Hematopoietic multipotent progenitor cell treated with erythropoietin and hydrocortisone succinate and interleukin-3 and kit ligand, for 8 days (in vitro differentiated cells): ENCODE data around the gene RC3H1.
"Not testable (repeated sequence)": the region's sequence is repeated elsewhere in the genome, so short reads cannot be mapped to it uniquely, and the experiment has no call there.

ENCODE experiments used
- DNase-seq: peaks from one replicate; pipeline ENCODE4 v3.0.0-alpha.2; 2015

RC3H1 gene, protein sequence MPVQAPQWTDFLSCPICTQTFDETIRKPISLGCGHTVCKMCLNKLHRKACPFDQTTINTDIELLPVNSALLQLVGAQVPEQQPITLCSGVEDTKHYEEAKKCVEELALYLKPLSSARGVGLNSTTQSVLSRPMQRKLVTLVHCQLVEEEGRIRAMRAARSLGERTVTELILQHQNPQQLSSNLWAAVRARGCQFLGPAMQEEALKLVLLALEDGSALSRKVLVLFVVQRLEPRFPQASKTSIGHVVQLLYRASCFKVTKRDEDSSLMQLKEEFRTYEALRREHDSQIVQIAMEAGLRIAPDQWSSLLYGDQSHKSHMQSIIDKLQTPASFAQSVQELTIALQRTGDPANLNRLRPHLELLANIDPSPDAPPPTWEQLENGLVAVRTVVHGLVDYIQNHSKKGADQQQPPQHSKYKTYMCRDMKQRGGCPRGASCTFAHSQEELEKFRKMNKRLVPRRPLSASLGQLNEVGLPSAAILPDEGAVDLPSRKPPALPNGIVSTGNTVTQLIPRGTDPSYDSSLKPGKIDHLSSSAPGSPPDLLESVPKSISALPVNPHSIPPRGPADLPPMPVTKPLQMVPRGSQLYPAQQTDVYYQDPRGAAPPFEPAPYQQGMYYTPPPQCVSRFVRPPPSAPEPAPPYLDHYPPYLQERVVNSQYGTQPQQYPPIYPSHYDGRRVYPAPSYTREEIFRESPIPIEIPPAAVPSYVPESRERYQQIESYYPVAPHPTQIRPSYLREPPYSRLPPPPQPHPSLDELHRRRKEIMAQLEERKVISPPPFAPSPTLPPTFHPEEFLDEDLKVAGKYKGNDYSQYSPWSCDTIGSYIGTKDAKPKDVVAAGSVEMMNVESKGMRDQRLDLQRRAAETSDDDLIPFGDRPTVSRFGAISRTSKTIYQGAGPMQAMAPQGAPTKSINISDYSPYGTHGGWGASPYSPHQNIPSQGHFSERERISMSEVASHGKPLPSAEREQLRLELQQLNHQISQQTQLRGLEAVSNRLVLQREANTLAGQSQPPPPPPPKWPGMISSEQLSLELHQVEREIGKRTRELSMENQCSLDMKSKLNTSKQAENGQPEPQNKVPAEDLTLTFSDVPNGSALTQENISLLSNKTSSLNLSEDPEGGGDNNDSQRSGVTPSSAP

DNA sequence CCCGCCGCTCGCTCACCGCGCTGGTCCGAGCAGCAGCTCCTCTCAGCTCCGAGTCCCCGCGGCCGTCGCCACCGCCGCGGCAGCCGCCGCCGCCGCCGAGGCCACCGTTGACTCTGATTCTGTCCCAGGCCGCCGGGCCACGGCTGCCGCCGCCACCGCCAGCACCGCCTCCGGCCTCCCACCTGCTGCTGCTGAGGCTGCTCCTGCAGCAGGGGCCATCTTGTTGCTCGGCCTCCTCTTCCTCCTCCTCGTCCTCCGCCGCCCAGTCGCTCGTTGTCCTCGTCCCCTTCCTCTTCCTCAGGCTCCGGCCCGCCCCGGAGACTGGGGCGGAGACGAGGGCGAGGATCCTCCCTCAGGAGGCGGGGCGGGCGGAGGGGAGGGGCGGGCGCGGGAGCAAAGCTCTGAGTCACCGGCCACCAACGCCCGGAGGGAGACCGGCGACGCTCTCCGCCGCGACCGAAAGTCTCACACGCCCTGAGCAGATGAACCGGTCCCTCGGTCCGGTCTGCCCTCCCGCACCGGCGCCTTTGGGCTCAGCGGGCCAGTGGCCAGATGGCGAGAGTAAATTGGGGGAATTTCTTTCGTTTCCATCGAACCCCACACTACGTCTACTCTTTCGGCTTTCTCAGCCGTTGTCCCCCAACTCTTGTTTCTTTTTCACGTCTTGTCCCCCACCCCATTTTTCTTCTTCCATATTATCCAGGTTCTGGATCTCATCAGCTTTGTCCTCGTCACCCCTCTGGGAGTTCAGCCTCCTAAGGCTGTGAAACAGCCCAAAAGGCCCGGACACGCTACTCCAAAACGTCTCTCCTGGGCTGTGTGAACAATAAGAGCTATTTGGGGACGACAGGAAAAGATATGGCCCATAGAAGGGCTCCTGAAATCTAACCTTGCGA, at the start of gene RC3H1:
Gene RC3H1 (minus strand): TSS at position 278 of the 896 bp plus-strand sequence. CDS start 29,372 bp downstream, outside the sequence.
- peak; percentile 90 for DNase-seq

DNA sequence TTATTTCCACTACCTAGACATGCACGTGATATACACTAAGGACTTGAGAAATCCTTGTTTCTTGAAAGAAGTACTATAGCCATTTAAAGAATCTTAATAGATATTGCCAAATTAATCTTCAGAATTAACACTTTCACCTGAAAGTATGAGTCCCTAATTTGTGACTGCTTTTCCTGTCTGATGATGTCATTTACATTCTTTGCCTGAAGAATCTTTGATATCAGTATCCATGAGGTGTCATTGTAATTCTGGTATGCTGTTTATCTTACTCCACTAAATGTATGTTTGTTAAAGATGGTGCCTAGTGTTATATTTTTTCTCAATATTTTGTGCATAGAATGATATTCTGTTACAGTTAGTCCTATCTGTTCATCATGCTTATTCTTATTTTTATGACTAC, 48.5 kb upstream of the RC3H1 start:
- no peak for DNase-seq

DNA sequence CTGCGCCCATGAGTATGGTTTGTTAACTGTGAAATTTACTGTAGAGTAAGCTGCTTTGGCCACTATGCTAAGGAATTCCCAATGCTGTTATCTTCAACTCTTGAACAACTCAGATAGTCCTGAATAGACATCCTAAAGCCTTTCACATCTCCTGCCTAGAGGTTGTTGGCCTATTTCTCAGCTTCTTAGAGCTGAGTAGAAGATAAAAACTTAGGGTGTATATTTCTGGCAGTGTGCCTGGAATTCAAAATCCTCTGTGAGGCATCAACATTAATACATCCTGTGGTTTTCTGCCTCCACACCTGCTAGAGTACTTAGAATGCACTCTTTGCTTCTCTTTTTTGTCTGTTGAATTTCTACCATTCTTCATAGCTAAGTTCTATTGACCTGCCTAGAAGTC, 45.8 kb upstream of the RC3H1 start:
- peak; percentile 71 for DNase-seq

DNA sequence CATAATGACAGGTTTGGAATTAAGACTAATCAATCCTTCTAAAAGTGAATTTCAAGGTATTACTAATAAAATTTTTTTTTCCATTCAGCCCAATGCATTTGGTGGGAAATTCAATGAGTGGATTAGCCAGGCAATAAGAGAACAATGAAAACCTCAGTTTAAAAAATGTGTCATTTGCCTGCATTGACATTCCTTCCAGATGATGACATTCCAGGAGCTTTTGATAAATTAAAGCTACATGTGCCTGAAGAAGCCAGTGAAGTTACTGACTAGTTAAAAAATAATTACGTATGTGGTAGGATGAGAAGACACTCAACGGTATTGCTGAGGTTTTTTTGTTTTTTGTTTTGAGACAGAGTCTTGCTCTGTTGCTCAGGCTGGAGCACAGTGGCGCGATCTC, 37.9 kb upstream of the RC3H1 start:
- no peak for DNase-seq

DNA sequence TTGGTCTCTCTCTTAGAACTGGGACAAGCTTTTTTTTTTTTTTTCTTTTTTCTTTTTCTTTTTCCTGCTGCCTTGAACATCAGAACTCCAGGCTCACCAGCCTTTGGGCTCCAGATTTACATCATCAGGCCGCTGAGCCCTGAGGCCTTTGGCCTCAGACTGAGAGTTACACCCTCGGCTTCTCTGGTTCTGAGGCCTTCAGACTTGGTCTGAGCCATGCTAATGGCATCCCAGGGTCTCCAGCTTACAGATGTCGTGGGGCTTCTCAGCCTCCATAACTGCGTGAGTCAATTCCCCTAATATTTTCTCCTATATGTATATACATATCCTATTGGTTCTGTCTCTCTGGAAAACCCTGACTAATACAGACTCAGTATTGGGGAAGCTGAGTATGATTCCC, 36.5 kb upstream of the RC3H1 start:
- no peak for DNase-seq

DNA sequence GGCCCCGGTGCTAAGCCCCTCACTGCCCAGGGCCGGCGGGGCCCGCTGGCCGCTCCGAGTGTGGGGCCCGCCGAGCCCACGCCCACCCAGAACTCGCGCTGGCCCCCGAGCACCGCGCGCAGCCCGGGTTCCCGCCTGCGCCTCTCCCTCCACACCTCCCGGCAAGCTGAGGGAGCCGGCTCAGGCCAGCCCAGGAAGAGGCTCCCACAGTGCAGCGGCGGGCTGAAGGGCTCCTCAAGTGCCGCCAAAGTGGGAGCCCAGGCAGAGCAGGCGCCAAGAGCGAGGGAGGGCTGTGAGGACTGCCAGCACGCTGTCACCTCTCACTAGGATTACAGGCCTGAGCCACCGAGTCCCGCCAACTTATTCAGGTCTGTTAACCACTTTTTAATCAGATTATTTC, 34.5 kb upstream of the RC3H1 start:
- not testable (repeated sequence) for DNase-seq

DNA sequence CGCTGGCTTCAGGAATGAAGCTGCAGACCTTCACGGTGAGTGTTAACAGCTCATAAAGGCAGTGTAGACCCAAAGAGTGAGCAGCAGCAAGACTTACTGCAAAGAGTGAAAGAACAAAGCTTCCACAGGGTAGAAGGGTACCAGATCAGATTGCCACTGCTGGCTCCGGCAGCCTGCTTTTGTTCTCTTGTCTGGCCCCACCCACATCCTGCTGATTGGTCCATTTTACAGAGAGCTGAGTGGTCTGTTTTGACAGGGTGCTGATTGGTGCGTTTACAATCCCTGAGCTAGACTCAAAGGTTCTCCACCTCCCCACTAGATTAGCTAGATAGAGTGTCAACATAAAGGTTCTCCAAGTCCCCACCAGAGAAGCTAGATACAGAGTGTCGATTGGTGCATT, 33.6 kb upstream of the RC3H1 start:
- not testable (repeated sequence) for DNase-seq

DNA sequence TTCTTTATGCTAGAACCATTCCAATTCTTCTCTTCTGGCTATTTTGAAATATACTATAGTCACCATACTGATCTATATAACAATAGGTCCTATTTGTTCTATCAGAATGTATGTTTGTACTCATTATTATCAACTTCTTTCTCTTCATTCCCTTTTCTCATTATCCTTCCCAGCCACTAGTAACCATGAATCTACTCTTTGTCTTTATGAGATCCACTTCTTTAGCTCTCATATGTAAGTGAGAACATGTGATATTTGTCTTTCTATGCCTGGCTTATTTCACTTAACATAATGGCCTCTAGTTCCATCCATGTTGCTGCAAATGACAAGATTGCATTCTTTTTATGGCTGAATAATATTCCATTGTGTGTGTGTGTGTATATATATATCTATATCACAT, 31.7 kb upstream of the RC3H1 start:
- DNase-seq: no peak

DNA sequence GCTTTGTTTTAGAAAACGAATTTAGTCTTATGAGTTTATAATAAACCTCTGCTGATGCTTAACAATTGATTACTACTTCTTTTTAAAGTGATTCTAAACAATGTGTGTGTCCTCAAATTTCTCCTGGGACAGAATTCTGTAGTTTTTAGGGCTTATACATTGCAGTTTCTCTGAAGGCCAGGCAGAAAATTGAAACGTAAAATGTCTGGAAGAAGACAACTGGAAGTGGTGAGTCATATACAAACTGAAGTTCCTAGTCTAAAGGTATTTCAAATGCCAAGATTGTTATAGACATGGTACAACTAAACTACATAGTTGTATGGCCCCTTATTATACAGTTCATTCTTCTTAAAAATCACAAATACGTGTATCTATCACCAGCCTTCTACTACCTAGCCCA, 30.5 kb upstream of the RC3H1 start:
- DNase-seq: no peak

DNA sequence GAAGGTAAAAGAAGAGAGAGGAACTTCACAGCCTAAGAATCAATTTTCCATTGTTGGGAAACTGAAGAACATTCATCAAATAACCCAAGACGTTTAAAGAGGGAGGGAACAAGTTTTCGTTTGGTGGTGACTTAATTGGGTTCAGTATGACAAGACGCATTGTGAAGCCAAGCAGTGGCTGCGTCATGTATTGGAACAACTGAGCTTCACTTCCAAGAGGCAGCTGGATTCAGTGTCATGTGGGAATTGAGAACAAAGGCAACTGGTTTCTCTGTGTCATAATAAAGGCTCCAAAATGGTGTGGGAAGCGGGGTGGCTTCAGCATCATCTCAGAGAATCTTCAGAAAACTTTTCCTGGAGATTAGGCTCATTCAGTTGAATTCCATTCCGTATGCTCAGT, 29.8 kb upstream of the RC3H1 start:
- DNase-seq: no peak

DNA sequence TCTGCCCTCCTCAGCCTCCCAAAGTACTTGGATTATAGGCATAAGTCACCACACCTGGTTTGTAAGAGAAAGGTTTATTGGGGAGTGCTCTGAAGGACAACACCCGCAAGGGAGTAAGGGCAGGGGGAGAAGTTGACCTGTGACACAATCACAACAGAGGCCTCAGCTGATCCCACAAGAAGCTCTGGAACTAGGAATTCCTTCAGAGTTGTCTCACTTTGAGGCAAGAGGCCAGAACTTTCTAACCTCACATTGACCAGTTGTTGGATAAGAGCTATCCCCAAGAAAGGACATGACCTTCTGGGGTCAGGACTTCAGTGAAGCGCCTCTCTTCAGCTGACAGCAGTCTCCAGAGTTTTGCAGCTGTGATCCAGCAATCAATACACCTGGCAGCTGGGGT, 27.4 kb upstream of the RC3H1 start:
- no peak for DNase-seq

DNA sequence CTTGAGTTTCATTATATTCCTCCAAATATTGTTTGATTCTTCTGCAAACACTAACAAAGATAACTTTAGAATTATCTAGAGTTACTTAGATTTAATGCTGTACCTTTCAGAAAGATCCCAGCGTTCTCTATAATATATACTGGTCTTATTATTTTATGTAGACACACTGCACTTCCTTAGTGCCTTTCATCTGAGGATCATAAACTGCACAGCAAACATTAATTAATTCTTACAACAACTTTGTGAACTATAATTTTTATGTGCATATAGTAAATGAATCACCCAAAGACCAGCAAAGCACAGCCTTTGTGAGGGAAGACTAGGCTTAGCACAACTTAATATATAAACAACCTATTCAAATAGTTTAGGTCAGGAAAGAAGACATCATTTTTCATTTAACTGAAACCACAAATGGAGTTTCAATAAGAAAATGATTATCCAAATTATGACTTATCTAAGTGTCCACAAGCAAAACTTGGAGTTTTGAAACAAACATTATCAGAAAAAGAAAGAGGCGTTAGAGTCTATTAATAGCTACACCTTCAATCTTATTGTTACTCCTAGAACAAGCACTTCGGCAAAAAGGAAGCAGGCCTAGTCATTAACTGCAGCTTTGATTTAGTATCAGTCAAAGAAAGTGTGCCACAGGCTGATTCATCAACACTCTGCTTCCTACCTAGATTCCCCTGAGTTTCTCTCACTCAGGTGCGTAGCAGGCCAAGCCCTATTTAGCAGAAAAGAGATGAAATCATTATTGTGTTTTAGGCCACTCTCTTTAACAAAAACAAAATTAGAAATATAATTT, 22.5 kb upstream of the RC3H1 start:
- no peak for DNase-seq

DNA sequence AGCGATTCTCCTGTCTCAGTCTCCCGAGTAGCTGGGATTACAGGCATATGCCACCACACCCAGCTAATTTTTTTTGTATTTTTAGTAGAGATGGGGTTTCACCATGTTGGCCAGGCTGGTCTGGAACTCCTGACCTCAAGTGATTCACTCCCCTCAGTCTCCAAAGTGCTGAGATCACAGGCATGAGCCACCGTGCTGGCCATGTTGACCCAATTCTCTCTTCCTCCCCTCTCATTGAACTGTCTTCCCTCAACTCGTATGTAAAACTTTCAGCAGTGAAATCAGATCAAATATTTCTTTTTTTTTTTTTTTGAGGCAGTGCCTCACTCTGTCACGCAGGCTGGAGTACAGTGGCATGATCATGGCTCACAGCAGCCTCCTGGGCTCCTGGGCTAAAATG, 20.4 kb upstream of the RC3H1 start:
- DNase-seq: not testable (repeated sequence)

DNA sequence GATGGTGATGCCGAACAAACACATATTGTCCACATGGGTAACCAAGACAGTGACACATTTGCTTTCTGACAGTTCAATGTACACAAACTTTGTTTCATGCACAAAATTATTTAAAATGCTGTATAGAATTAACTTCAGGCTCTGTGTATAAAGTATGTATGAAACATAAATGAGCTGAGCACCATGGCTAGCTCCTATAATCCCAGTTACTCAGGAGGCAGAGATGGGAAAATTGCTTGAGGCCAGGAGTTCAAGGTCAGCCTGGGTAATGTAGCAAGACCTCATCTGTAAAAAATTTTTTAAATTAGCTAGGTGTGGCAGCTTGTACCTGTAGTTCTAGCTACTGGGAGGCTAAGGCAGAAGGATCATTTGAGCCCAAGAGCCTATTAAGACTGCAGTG, 19.2 kb upstream of the RC3H1 start:
- no peak for DNase-seq

DNA sequence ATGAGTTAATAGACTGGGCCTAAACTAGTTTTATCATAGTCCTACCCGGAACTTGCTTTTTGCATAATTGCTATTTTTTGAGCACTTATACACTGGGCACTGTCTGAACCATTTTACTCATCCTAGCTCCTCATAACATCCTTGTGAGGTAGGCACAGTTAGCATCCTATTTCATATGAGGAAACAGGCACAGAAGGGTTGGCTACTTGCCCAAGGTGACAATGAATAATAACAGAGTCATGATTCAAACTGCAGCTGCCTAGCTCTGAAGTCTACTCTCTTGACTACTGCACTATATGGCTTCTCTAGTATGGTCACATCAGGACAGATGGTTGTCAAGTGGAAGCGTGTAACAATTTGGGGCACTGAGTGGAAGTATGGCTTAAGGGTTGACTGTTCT, 18.2 kb upstream of the RC3H1 start:
- DNase-seq: no peak

DNA sequence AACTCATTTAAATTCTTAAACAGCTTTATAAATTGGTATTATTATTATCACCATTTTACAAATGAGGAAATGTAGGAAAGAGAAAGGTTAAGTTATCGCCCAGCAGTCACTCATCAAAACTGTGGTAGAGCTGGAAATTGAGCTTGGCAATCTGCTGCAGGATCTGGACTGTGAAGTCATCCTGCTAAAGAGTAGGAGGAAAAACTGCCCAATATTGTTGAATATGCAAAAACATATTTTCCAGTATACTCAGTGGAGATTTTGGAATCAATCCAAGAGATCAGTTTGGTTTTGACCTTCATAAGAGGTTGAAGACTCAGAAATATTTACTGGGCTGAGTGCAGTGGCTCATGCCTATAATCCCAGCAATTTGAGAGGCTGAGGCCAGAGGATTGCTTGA, 16.9 kb upstream of the RC3H1 start:
- no peak for DNase-seq

DNA sequence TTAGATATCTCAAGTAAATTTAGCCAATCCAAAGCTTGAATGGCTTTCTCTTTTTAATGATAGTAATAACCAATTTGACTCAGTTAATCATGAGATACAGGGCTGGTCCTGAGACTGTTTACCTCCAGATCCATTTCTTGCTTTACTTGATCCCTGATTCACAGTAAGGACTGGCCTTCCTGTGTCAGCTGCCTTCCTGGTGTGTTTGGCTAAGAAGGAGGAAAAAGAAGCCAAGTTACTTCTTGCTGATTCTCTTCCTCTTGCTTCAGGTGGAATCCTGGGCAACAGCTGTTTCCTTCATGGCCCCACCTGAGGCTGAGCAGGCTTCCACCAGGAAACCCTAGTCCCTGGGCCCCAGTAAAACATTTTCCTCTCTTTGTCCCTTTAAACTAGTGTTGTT, 14.6 kb upstream of the RC3H1 start:
- DNase-seq: no peak

DNA sequence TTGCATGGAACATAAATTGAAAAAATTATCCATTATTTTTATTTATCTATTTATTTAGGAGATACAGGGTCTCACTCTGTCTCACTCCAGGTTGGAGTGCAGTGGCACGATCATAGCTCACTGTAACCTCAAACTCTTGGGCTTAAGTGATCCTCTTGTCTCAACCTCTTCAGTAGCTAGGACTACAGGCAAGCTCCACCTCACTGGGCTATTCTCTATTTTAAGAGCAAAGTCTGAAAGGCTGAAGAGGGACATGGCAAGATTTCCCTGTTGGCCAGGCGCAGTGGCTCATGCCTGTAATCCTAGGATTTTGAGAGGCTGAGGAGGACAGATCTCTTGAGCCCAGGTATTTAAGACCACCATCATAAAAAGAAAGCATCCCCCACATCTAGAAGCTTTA, 14.0 kb upstream of the RC3H1 start:
- DNase-seq: no peak

DNA sequence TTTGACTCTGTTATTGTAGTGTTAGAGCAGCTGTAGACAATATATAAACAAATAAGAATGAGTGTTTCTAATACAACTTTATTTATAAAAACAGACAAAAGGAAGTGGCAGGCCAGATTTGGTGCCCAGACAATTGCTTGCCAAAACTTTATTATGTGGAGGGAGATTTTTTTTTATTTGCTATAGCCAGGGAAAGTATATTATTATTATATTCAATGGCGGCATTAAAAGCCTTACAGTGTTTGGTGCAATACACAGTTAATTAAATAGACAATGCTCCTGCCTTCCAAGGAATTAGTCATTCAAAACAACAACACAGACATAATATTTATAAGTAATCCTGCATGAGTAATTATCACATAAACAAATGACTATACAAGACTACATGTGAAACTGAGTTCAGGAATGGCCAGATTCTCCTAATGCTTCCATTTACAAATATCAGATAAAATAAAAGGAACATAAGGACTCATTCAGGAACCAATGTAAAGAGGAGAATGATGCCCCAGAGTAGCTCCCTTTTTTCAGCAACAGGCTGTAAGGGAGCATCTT, 10.6 kb upstream of the RC3H1 start:
- DNase-seq: no peak

DNA sequence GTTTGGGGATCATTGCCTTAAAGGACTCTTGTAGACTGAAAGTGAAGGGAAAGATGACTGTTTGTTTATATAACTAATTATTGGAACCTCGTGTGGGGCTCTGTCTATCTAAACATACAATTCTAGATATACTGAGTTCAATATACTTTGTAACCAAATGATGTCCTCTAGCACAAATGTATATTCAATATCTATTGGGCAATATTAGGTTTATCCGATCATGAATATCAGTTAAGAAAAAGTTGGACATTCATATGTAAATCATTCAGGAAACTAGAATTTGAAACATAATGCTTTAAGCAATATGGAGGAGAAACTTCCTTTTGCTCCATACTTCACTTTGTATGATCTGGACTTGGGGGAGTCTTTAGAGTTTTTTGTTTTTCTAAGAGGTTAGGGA, 8.9 kb upstream of the RC3H1 start:
- no peak for DNase-seq

DNA sequence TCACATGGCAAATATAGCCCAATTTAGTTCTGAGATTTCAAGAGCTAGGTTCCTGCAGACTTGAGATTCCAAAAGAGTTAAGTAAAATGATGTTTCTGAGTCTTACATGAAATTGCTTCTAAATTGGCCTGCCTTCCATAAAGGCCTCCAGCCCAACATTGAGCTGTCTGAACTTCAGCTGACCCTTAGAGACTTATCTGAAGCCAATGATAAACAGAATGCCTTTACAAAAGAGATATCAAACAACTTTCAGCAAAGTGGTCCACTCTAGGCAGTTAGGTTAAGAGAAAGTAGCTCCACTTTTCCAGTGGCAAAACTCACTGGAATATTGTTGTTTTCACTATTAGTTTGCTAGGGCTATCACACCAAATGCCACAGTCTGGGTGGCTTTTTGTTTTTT, 6.3 kb upstream of the RC3H1 start:
- no peak for DNase-seq
